Stromal cell of bone marrow (primary cell): ENCODE results near the gene ELMO1.

Experiments
- DNase-seq: peaks from one replicate; pipeline ENCODE4 v3.0.0-alpha.2; 2012; ENCODE audit warnings: low read depth

The ELMO1 gene

GRCh38 chr7:37431413-37431812 lies 17.3 kb downstream of the ELMO1 start:
- no peak for DNase-seq

GRCh38 chr7:37430640-37431039 lies 18.0 kb downstream of the ELMO1 start:
- no peak for DNase-seq

GRCh38 chr7:37430171-37430570 lies 18.5 kb downstream of the ELMO1 start:
- DNase-seq, result no peak

- DNase-seq, result no peak
Observed at GRCh38 chr7:37429435-37429791, 19.3 kb downstream of the ELMO1 start.

- no peak for DNase-seq
Observed at GRCh38 chr7:37428681-37429434, 19.8 kb downstream of the ELMO1 start.

- DNase-seq, result no peak
Observed at GRCh38 chr7:37427276-37427940, 21.3 kb downstream of the ELMO1 start.

- DNase-seq, result no peak
Observed at GRCh38 chr7:37425498-37425897, 23.2 kb downstream of the ELMO1 start.

GRCh38 chr7:37424995-37425394 lies 23.7 kb downstream of the ELMO1 start:
- DNase-seq, result no peak

GRCh38 chr7:37424521-37424920 lies 24.1 kb downstream of the ELMO1 start:
- DNase-seq, result no peak

GRCh38 chr7:37421861-37422500 lies 26.7 kb downstream of the ELMO1 start:
- DNase-seq, result no peak

- no peak for DNase-seq
Observed at GRCh38 chr7:37420946-37421695, 27.5 kb downstream of the ELMO1 start.

- DNase-seq, result no peak
Observed at GRCh38 chr7:37419496-37419895, 29.2 kb downstream of the ELMO1 start.

- no peak for DNase-seq
Observed at GRCh38 chr7:37418381-37418780, 30.3 kb downstream of the ELMO1 start.

GRCh38 chr7:37417107-37417474 lies 31.6 kb downstream of the ELMO1 start:
- no peak for DNase-seq

GRCh38 chr7:37416378-37417106 lies 32.1 kb downstream of the ELMO1 start:
- no peak for DNase-seq

GRCh38 chr7:37415629-37416028 lies 33.0 kb downstream of the ELMO1 start:
- no peak for DNase-seq

- no peak for DNase-seq
Observed at GRCh38 chr7:37414352-37414983, 34.2 kb downstream of the ELMO1 start.

GRCh38 chr7:37411444-37412034 lies 37.1 kb downstream of the ELMO1 start:
- no peak for DNase-seq

- DNase-seq, result no peak
Observed at GRCh38 chr7:37410305-37411229, 38.1 kb downstream of the ELMO1 start.

- DNase-seq, result no peak
Observed at GRCh38 chr7:37409461-37409860, 39.2 kb downstream of the ELMO1 start.
